Measurements from ENCODE around the gene SOX6.

GRCh38 chr11:15926071-15926470 lies 430.3 kb downstream of the SOX6 start:
- TF ChIP-seq CTCF (IDR thresholded peaks at IDR 0.05) (no peak), POLR2A (IDR thresholded peaks at IDR 0.05) (no peak), POLR2AphosphoS5 (IDR thresholded peaks at IDR 0.05) (no peak), EP300 (IDR thresholded peaks at IDR 0.05; ENCODE audit: low read depth) (no peak)
